DMS53 (cell line): ENCODE data around the gene BORA.
"Not testable (repeated sequence)": the region's sequence is repeated elsewhere in the genome, so short reads cannot be mapped to it uniquely, and the experiment has no call there.

Source experiments
- DNase-seq: peaks from one replicate; lab custom pipeline; 2025; lab: John Stamatoyannopoulos, UW

The BORA gene

DNA sequence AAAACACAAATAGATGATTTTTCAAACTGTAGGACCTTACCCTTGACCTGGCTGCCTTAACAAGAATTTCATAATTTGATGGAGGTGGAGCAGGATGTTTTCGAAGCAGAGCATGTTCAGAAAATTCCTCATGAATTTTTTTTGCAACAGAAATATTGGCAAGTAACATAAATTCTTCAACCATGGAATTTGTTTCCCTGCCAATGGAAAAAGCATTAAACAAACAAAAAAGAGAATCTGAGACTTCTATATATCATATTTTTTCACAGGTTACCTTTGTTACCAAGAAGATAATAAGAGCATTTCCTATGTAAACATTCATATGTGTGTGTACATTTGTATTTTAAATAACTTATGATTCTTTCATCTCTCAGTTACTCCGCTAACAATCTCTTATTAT lies 35.7 kb downstream of the BORA start:
- DNase-seq: no peak

DNA sequence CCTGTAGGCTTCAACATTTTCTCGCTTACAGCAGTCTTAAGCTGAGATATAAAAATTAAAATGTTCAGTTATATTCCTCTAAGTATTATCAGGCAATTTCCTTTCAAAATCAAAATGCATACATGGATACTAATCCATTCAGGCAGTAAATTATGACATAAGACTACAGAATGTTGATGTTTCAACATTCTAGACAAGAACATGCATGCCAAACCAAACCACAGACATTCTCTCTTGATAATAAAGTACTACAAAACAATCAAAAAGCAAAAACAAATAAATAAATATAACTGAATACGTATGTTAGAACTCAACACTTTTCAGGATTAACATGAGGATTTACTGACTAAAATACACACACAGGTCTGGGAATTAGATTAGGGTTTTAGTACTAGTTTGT lies 46.3 kb downstream of the BORA start:
- no peak for DNase-seq

- DNase-seq: peak; percentile 94
Measured at GRCh38 chr13:72781451-72782439, 54.0 kb downstream of the BORA start, which contains the start of the genes DIS3 and PIBF1. Gene DIS3, minus strand, starts transcription at chr13:72781900. Its CDS starts 68 bp downstream, at chr13:72781832. Gene PIBF1, plus strand, starts transcription at chr13:72782133. Its CDS starts 1,337 bp downstream, at chr13:72783470.

GRCh38 chr13:72782717-72783116 lies 55.0 kb downstream of the BORA start:
- peak; percentile 4 for DNase-seq

DNA sequence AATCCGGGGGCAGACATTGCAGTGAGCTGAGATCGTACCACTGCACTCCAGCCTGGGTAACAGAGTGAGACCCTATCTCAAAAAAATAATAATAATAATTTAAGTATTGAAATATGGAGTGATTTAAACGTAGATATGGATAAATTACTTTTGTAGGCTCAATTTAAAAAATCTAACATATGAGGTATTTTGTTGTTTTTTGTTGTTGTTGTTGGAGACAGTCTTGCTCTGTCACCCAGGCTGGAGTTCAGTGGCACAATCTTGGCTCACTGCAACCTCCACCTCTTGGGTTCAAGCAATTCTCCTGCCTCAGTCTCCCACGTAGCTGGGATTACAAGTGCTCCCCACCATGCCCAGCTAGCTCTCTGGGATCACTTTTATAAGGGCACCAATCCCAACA lies 57.0 kb downstream of the BORA start:
- not testable (repeated sequence) for DNase-seq

- DNase-seq: no peak
Measured at GRCh38 chr13:72788831-72789230, 61.1 kb downstream of the BORA start.

- no peak for DNase-seq
Measured at GRCh38 chr13:72792640-72793039, 64.9 kb downstream of the BORA start.

GRCh38 chr13:72798817-72799216 lies 71.1 kb downstream of the BORA start:
- DNase-seq: no peak

DNA sequence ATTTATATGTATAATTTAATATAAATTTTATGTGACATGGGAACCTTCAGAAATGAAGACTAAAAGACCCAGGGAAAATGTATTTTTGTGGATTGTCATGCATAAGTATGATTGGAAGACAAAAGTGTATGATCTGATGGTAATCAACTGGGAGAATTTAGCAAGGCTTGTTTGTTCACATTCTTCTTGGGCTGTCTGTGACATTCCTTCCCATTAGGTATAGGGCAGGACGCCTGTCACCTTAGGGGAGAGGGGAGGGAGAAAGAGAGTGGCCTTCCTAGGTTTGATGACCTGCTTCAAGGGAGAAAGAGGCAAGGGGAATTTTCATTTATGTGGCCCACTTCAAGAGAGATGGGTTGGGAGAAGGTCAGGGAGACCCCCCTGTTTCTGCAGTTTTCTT lies 76.6 kb downstream of the BORA start:
- no peak for DNase-seq
